Testis (tissue), 3 donors: Measurements from ENCODE around the gene KCNAB1. TPM values are rescaled to one million over a fixed set of nuclear protein-coding genes. Genes with fewer than 3 reads are reported as not detected.

ENCODE experiments used
- DNase-seq: peaks from one replicate; pipeline ENCODE4 v3.0.0-alpha.2; 2019
- H3K27ac ChIP-seq, 2 donors: fragments of 200-600 bp; sonication (generic); one replicate each; pipeline ENCODE4 v1.5.1; 2019
- H3K27me3 ChIP-seq: fragments of 200-600 bp; sonication (generic); one replicate; pipeline ENCODE4 v1.5.1; 2019
- H3K36me3 ChIP-seq: fragments of 200-600 bp; sonication (generic); one replicate; pipeline ENCODE4 v1.5.1; 2017; ENCODE audit warnings: low read depth; ENCODE audit errors: missing control alignments
- H3K4me1 ChIP-seq: fragments of 200-600 bp; sonication (generic); one replicate; pipeline ENCODE4 v1.5.1; 2019
- H3K4me3 ChIP-seq, 2 donors: fragments of 200-600 bp; sonication (generic); one replicate each; pipeline ENCODE4 v1.5.1; 2017 to 2019
- H3K9me3 ChIP-seq: fragments of 200-600 bp; sonication (generic); one replicate; pipeline ENCODE4 v1.5.1; 2017
- POLR2A ChIP-seq: fragments of 450-650 bp; IDR thresholded peaks from one replicate; pipeline ENCODE4 v1.6.1; 2017; ENCODE audit warnings: antibody characterized with exemption, mild to moderate bottlenecking, moderate library complexity
- WGBS, 2 donors: methylation state at CpG; one replicate each; pipeline ENCODE4 v1.1.5; 2018; 5-methylcytosine and 5-hydroxymethylcytosine counted together
- intact Hi-C: fragments of 100-400 bp; cut with DNase I; formaldehyde crosslinking; loops from one replicate; pipeline ENCODE4 v1.15.1; 2023; ENCODE audit warnings: low total_unique reads
- polyA plus RNA-seq: library from polyadenylated mRNA; stranded (reverse); fragments of 350-450 nt; fragmentation: Illumina TruSeq; extraction: RNeasy Lipid Tissue Mini Kit (QIAGEN cat#74804); gene quantifications from one replicate; pipeline ENCODE4 v1.2.3, GENCODE V29; 2014; ENCODE audit warnings: low read depth, low replicate concordance; ENCODE audit not compliant: insufficient read depth
- total RNA-seq, 2 donors: library from RNA; depleted of rRNA; stranded (reverse); fragments of >200 nt; gene quantifications; one replicate each; pipeline ENCODE4 v1.2.3, GENCODE V29; 2016
- TF ChIP-seq, protein P1 (sequence below), 3 experiments: fragments of 450-650 bp in 2 of 3; fragments of 200-600 bp in 1 of 3; sonication (generic) in 1 of 3; IDR thresholded peaks; one replicate each; pipeline ENCODE4 v1.5.1; 2016 to 2019; ENCODE audit warnings: antibody characterized with exemption in 3 of 3, mild to moderate bottlenecking in 2 of 3, moderate library complexity in 1 of 3

Gene KCNAB1
- total and polyA plus RNA-seq, 3 donors from 2014 or later, result 3.8 to 8.9 (median 5.7) TPM

DNA sequence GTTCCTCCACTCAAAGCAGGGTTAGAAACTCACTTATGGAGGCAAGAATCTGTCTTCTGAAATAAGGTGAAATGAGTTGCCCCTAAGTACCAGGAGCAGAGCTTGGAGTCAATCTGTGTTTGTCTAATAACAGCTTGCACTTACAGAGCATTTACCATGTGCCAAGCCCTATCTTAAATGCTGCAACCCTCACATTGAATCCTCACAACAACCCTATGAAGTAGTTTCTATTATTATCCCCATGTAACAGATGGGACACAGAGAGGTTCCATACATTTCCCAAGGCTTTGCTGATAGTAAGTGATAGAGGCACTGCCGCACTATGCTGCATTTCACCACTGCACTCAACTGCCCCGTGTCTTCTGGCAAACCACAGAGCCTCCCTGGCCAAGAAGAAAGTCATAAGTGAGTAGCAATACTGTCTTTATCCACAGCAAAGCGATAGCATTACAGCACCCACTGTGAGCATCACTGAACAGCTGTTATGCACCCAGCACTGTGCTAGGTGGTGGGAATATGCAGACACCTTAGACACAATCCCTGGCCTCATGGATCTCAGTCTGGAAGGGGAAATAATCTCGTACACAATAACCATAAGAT lies 293.0 kb downstream of the KCNAB1 start:
- DNase-seq, result no peak
- H3K4me1 ChIP-seq, result no peaks in the 10 kb centered on the region
- no peak overlapping the region for H3K27ac ChIP-seq
- TF ChIP-seq, protein P1, sequence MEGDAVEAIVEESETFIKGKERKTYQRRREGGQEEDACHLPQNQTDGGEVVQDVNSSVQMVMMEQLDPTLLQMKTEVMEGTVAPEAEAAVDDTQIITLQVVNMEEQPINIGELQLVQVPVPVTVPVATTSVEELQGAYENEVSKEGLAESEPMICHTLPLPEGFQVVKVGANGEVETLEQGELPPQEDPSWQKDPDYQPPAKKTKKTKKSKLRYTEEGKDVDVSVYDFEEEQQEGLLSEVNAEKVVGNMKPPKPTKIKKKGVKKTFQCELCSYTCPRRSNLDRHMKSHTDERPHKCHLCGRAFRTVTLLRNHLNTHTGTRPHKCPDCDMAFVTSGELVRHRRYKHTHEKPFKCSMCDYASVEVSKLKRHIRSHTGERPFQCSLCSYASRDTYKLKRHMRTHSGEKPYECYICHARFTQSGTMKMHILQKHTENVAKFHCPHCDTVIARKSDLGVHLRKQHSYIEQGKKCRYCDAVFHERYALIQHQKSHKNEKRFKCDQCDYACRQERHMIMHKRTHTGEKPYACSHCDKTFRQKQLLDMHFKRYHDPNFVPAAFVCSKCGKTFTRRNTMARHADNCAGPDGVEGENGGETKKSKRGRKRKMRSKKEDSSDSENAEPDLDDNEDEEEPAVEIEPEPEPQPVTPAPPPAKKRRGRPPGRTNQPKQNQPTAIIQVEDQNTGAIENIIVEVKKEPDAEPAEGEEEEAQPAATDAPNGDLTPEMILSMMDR (IDR thresholded peaks at IDR 0.05), result no peak
- H3K36me3 ChIP-seq, result no peaks in the 10 kb centered on the region
- no peaks in the 10 kb centered on the region for H3K9me3 ChIP-seq
- WGBS, 2 donors, result 78 to 84% methylated on average over 4 of the region's 4 CpGs
- no peak overlapping the region for H3K4me3 ChIP-seq
- intact Hi-C loops, result no loop called here
- no peaks in the 10 kb centered on the region for H3K27me3 ChIP-seq

DNA sequence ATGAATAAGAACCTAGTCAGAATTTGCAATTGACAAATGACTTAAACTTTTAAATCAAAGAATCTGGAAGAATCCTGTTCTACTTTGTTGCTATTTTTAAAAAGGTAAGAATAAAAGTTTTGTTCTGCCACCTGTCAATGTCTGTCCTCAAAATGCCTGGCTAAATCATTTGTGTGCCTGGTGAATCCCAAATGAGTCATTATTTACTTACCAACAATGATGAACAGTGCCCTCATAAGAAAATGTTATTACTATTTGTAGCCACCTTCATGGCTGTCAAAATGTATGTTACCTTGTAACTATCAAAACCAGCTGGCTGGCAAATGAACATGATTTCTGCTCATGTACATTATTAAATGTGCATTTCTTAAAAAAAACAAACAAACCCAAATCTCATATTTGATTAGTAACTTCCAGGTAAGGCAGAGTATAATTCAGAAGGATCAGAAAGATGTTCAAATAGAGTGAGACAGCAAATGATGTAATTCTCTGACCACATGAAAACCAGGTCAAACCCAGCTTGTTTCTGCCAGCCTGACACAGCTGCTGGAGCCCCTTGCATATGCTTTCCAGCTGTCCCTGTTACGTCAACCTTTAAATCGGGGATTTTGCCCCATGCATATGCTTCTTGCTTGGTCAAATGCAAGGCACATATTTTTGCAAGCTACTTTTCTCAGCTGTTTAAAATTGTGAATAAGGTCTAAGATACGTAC lies 296.6 kb downstream of the KCNAB1 start:
- H3K9me3 ChIP-seq, result no peaks in the 10 kb centered on the region
- 95 to 96% methylated on average over 3 of the region's 3 CpGs for WGBS, 2 donors
- H3K36me3 ChIP-seq, result no peaks in the 10 kb centered on the region
- TF ChIP-seq, protein P1 (IDR thresholded peaks at IDR 0.05), result no peak
- TF ChIP-seq POLR2A, result no peak
- H3K27ac ChIP-seq, result no peak overlapping the region
- intact Hi-C loops, result no loop called here
- H3K4me3 ChIP-seq, result no peak overlapping the region
- H3K4me1 ChIP-seq, result no peaks in the 10 kb centered on the region
- DNase-seq, result no peak
- no peaks in the 10 kb centered on the region for H3K27me3 ChIP-seq

GRCh38 chr3:156417559-156418132 lies 297.3 kb downstream of the KCNAB1 start:
- H3K9me3 ChIP-seq, result no peaks in the 10 kb centered on the region
- no peak for TF ChIP-seq POLR2A
- TF ChIP-seq, protein P1 (IDR thresholded peaks at IDR 0.05), result no peak
- H3K27ac ChIP-seq, result no peak overlapping the region
- no peaks in the 10 kb centered on the region for H3K36me3 ChIP-seq
- H3K27me3 ChIP-seq, result no peaks in the 10 kb centered on the region
- no peak for DNase-seq
- 88 to 97% methylated on average over 4 of the region's 4 CpGs for WGBS, 2 donors
- H3K4me3 ChIP-seq, result no peak overlapping the region
- intact Hi-C loops, result no loop called here
- no peaks in the 10 kb centered on the region for H3K4me1 ChIP-seq

- TF ChIP-seq, protein P1 (IDR thresholded peaks at IDR 0.05), result no peak
- TF ChIP-seq POLR2A, result no peak
- intact Hi-C loops, result no loop called here
- no peaks in the 10 kb centered on the region for H3K27me3 ChIP-seq
- no peak overlapping the region for H3K4me3 ChIP-seq
- H3K27ac ChIP-seq, result no peak overlapping the region
- no peaks in the 10 kb centered on the region for H3K36me3 ChIP-seq
- DNase-seq, result no peak
- no peaks in the 10 kb centered on the region for H3K9me3 ChIP-seq
- no peaks in the 10 kb centered on the region for H3K4me1 ChIP-seq
- 70 to 89% methylated on average over 2 of the region's 2 CpGs for WGBS, 2 donors
Measured at GRCh38 chr3:156418428-156418827, 298.1 kb downstream of the KCNAB1 start.
